ENCODE results near the gene SDK1.

The SDK1 gene

GRCh38 chr7:4144811-4145510 is 843.9 kb downstream of the SDK1 start:
- no peak for DNase-seq (ENCODE audit: low read depth in 2 of 2, low spot score in 1 of 2)

GRCh38 chr7:4145576-4145975 is 844.5 kb downstream of the SDK1 start:
- DNase-seq (ENCODE audit: low read depth in 2 of 2, low spot score in 1 of 2) = no peak

- no peak for DNase-seq (ENCODE audit: low read depth in 2 of 2, low spot score in 1 of 2)
These were observed 847.0 kb downstream of the SDK1 start for GRCh38 chr7:4147926-4148620.

- no peak for DNase-seq (ENCODE audit: low read depth in 2 of 2, low spot score in 1 of 2)
These were observed 848.2 kb downstream of the SDK1 start for GRCh38 chr7:4149236-4149635.

- no peak for DNase-seq (ENCODE audit: low read depth in 2 of 2, low spot score in 1 of 2)
These were observed 848.6 kb downstream of the SDK1 start for GRCh38 chr7:4149645-4150044.

GRCh38 chr7:4150731-4151130 is 849.7 kb downstream of the SDK1 start:
- DNase-seq (ENCODE audit: low read depth in 2 of 2, low spot score in 1 of 2) = no peak

- DNase-seq (ENCODE audit: low read depth in 2 of 2, low spot score in 1 of 2) = no peak
These were observed 850.5 kb downstream of the SDK1 start for GRCh38 chr7:4151524-4151923.

GRCh38 chr7:4151926-4152549 is 851.0 kb downstream of the SDK1 start:
- no peak for DNase-seq (ENCODE audit: low read depth in 2 of 2, low spot score in 1 of 2)

GRCh38 chr7:4154882-4155535 is 854.0 kb downstream of the SDK1 start:
- DNase-seq (ENCODE audit: low read depth in 2 of 2, low spot score in 1 of 2) = no peak

GRCh38 chr7:4156190-4156589 is 855.1 kb downstream of the SDK1 start:
- no peak for DNase-seq (ENCODE audit: low read depth in 2 of 2, low spot score in 1 of 2)

GRCh38 chr7:4157651-4158050 is 856.6 kb downstream of the SDK1 start:
- no peak for DNase-seq (ENCODE audit: low read depth in 2 of 2, low spot score in 1 of 2)

GRCh38 chr7:4158441-4159153 is 857.5 kb downstream of the SDK1 start:
- DNase-seq (ENCODE audit: low read depth in 2 of 2, low spot score in 1 of 2) = no peak

GRCh38 chr7:4159154-4159501 is 858.1 kb downstream of the SDK1 start:
- no peak for DNase-seq (ENCODE audit: low read depth in 2 of 2, low spot score in 1 of 2)

- no peak for DNase-seq (ENCODE audit: low read depth in 2 of 2, low spot score in 1 of 2)
These were observed 858.9 kb downstream of the SDK1 start for GRCh38 chr7:4159761-4160554.

- DNase-seq (ENCODE audit: low read depth in 2 of 2, low spot score in 1 of 2) = no peak
These were observed 862.0 kb downstream of the SDK1 start for GRCh38 chr7:4162884-4163564.

- DNase-seq (ENCODE audit: low read depth in 2 of 2, low spot score in 1 of 2) = no peak
These were observed 862.6 kb downstream of the SDK1 start for GRCh38 chr7:4163565-4164203.

GRCh38 chr7:4164556-4164955 is 863.5 kb downstream of the SDK1 start:
- DNase-seq (ENCODE audit: low read depth in 2 of 2, low spot score in 1 of 2) = no peak

GRCh38 chr7:4166340-4166739 is 865.3 kb downstream of the SDK1 start:
- DNase-seq (ENCODE audit: low read depth in 2 of 2, low spot score in 1 of 2) = no peak

GRCh38 chr7:4166807-4167206 is 865.8 kb downstream of the SDK1 start:
- DNase-seq (ENCODE audit: low read depth in 2 of 2, low spot score in 1 of 2) = no peak

All from stimulated activated CD8-positive, alpha-beta memory T cell treated with anti-CD3 and anti-CD28 coated beads, Interleukin-4, amount 100 ng/mL, for 4 hours (primary cell).